ENCODE measurements around the gene ETF1. TPM values are rescaled to one million over a fixed set of nuclear protein-coding genes. Genes with fewer than 3 reads are reported as not detected.

Gene ETF1
- 85.3 and 107 TPM in 2 replicates for polyA plus RNA-seq (2011; rRNA removed)
- 55.5 and 80.5 TPM in 2 replicates for polyA minus RNA-seq (2011; rRNA and poly(A)+ RNA removed)

DNA sequence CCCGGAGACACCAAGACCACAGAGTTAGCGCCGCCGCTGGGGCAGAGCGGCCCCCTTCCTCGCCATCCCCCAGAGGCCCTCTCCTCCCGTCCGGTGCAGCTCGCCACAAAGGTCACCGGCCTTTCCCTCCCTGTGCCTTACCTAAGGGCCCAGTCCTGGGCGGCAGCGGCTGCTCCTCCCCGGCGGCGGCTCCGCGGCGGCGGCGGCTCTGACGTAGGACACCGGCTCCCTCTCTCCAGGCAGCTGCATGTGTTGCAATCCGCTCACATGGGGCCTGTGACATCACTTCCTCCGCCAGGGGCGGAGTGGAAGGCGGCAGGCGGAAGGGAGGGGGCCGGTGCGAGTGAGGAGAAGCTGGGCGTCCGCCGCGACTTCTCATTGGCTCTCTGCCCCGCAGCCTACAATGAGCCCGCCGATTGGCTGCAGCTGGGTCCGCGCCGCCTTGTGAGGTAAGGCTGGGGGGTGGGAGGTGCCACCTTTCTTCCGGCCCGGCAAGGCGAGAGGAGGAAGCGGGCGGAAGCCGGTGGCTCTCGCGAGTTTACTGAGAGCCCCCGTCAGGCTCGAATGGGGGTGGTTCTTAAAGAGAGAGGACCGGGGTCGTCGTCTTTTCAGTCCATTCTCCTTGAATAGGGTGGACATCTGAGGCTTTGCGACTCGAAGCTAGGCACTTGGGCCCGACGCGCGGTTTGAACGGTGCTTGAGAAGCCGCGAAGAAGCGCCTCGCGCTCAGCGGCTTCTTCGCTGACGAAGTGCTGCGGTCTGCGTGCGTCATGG is at the start of gene ETF1:
Gene ETF1, minus strand, starts transcription at position 281 of the 774 bp plus-strand sequence. CDS start 318 bp downstream, outside the sequence.
- Histone ChIP-seq H3K4me3 (ENCODE audit: low read depth, low read length) (peak within 1 kb of the TSS; percentile 94), H3K27ac (ENCODE audit: low read depth, low read length) (peak within 1 kb of the TSS; percentile 100), H3K9me3 (ENCODE audit: control insufficient read depth, insufficient read depth, low read length) (peaks cover 6% of the 10 kb centered on the region; the same call in 1 of the 2 replicates), H3K27me3 (ENCODE audit: control insufficient read depth, insufficient read depth, low read length) (no peaks in the 10 kb centered on the region)
- TF ChIP-seq, protein P1, sequence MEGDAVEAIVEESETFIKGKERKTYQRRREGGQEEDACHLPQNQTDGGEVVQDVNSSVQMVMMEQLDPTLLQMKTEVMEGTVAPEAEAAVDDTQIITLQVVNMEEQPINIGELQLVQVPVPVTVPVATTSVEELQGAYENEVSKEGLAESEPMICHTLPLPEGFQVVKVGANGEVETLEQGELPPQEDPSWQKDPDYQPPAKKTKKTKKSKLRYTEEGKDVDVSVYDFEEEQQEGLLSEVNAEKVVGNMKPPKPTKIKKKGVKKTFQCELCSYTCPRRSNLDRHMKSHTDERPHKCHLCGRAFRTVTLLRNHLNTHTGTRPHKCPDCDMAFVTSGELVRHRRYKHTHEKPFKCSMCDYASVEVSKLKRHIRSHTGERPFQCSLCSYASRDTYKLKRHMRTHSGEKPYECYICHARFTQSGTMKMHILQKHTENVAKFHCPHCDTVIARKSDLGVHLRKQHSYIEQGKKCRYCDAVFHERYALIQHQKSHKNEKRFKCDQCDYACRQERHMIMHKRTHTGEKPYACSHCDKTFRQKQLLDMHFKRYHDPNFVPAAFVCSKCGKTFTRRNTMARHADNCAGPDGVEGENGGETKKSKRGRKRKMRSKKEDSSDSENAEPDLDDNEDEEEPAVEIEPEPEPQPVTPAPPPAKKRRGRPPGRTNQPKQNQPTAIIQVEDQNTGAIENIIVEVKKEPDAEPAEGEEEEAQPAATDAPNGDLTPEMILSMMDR (IDR thresholded peaks at IDR 0.05; ENCODE audit: low read depth, low read length) = no peak
- POLR2A ChIA-PET = interaction anchor here (0.5 to 1.8 kb wide), 21 partner anchors 8 to 750 kb away, joined by 3 to 22 read pairs (median 6); partner anchors contain the start of genes EGR1, FAM53C, HSPA9 and MATR3
- CTCF ChIA-PET = interaction anchor here (0.8 to 1.6 kb wide), 3 partner anchors 40 to 94 kb away, joined by 3 to 5 read pairs (median 3); no protein-coding TSS in a partner anchor
- DNase-seq (ENCODE audit: low read depth, low spot score) = peak; percentile 99

DNA sequence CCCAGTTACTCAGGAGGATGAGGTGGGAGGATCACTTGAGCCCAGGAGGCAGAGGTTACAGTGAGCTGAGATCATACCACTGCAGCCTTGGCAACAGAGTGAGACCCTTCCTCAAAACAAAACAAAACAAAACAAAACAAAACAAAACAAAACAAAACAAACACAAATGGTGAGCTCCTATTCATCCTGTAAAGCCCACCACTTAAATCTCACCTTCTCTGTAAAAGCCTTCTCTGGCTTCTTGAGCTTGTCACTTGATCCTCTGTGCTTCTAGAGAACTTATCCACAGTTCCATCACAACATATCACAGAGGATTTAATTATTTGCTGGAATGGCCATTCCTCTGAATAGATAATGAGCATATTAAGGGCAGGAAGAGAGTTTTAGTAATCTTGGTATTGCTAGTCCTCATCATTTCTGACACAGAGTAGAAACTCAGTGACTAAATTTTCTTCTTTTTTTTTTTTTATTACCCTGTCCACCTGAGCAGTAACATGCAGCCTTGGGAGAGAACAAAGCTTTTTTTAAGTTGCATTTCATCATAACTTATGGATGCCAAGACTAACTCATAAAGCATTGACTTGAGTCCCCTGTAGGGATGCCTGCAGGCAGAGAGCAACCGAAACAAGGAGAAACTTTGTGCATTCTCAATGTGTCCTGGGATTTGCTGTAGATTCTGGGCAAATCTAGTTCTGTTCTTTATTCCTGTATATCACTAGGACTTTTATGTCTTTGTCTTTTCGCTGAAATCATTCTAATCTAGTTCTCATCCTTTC is 45.2 kb upstream of the ETF1 start:
- Histone ChIP-seq H3K4me3 (ENCODE audit: low read depth, low read length) (no peak overlapping the region), H3K9me3 (ENCODE audit: control insufficient read depth, insufficient read depth, low read length) (no peaks in the 10 kb centered on the region), H3K27ac (ENCODE audit: low read depth, low read length) (no peak overlapping the region), H3K27me3 (ENCODE audit: control insufficient read depth, insufficient read depth, low read length) (peaks cover 22% of the 10 kb centered on the region)
- TF ChIP-seq, protein P1 (IDR thresholded peaks at IDR 0.05; ENCODE audit: low read depth, low read length) = no peak
- no peak for DNase-seq (ENCODE audit: low read depth, low spot score)
- POLR2A ChIA-PET = no interaction called here
- CTCF ChIA-PET = interaction anchor here (1.4 kb wide), 1 partner anchor 9 kb away, joined by 6 read pairs; no protein-coding TSS in a partner anchor

DNA sequence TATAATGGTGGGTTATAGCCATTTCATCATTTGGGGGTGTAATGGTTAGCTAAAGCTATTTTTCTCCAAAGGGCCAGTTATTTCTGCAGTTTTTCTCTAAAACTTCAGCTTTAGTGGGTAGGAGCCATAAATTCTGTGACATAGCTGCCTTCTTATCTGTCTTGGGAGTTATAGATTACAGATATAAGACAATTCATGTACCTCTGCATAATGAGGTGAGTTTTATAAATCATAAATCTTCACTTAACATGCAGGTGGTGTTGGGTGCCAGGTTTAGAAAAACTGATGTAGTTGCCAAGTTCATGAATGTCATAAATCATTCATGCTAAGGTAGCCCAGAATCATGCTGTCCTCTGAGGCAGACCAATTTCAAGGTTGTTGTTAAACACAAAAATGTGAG is 42.1 kb upstream of the ETF1 start:
- no peak overlapping the region for H3K4me3 ChIP-seq (ENCODE audit: low read depth, low read length)
- ChIA-PET CTCF (interaction anchor here (0.5 kb wide), 1 partner anchor 38 kb away, joined by 4 read pairs; no protein-coding TSS in a partner anchor), POLR2A (interaction anchor here (1.4 kb wide), 1 partner anchor 10 kb away, joined by 3 read pairs; the partner anchor contains the start of gene HSPA9)
- no peak for DNase-seq (ENCODE audit: low read depth, low spot score)
- H3K27me3 ChIP-seq (ENCODE audit: control insufficient read depth, insufficient read depth, low read length) = peaks cover 20% of the 10 kb centered on the region
- TF ChIP-seq, protein P1 (IDR thresholded peaks at IDR 0.05; ENCODE audit: low read depth, low read length) = no peak
- no peak overlapping the region for H3K27ac ChIP-seq (ENCODE audit: low read depth, low read length)
- H3K9me3 ChIP-seq (ENCODE audit: control insufficient read depth, insufficient read depth, low read length) = no peaks in the 10 kb centered on the region

DNA sequence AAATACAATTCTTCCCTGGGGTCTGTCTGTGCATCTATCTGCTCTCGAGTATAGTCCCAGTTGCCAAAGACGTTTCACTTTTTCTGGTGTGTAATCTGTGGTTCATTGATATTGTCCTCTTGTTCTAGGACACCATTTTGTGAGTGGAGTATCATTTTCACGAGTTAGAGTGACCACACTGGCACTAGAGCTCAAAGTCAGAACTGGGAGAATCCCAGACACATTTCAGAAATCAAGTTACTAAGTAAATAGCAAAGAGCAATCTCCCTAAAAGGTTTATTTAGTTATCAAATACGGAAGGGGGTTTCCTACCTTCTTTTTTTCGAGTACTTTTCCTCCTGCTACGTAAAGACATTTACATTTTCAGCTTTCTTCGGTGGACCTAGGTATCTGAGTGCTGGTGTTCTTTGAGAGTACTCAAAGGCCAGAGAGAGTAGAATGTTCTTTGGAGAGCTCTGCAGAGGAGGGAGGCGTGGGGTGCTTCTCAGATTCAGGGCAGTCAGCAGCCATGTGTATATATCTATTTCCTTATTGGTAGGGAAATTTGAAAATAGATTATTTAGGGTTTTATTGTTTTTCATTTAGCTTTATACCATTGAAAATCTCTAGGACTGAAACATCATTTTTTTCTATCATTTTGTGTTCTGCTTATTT is 41.1 kb upstream of the ETF1 start:
- POLR2A ChIA-PET = interaction anchor here (1.4 kb wide), 1 partner anchor 9 kb away, joined by 3 read pairs; the partner anchor contains the start of gene HSPA9
- H3K9me3 ChIP-seq (ENCODE audit: control insufficient read depth, insufficient read depth, low read length) = no peaks in the 10 kb centered on the region; the same call in 1 of the 2 replicates
- no peak overlapping the region for H3K27ac ChIP-seq (ENCODE audit: low read depth, low read length)
- DNase-seq (ENCODE audit: low read depth, low spot score) = no peak
- H3K4me3 ChIP-seq (ENCODE audit: low read depth, low read length) = no peak overlapping the region
- CTCF ChIA-PET = no interaction called here
- TF ChIP-seq, protein P1 (IDR thresholded peaks at IDR 0.05; ENCODE audit: low read depth, low read length) = no peak
- peaks cover 20% of the 10 kb centered on the region for H3K27me3 ChIP-seq (ENCODE audit: control insufficient read depth, insufficient read depth, low read length)

Measured in AG04450 (cell line).